ENCODE data around the gene APLNR.

APLNR gene

DNA sequence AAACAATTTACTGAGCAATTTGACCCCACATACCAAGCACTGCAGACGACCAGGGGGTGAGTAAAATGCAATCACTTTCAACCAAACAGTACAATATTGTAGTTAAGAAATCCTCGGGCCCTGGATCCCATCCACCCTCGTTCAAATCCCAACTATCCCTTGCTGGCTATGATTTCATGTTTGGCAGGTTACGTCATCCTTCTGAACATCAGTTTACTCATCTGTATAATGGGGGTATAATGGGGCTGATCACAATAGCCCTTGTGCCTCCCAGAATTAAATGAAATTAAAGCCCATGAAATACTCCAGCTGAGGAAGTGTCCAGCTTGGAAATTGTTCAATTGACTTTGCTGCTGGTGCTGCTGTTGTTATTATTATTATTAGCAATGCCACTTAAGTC is 20.6 kb downstream of the APLNR start:
- DNase-seq: no peak

DNA sequence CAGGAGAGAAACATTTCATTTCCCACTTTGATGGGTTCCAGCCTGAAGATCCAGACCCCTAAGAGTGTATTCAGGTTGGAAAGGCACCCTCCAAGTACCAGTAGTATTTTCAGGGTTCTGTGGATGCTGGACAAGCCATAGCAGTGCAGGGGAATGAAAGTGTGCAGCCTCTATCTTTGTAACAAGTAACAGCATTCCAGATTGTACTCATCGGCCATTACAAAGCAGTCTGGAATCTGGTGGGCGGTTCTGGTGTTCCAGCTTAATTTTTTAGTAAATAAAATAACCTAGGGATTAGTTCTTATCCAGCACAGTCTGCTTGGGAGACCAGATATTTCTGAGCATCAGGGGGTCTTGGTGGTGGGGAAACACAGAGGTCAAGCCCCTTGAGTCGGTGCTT is 22.6 kb downstream of the APLNR start:
- peak; percentile 81 for DNase-seq

DNA sequence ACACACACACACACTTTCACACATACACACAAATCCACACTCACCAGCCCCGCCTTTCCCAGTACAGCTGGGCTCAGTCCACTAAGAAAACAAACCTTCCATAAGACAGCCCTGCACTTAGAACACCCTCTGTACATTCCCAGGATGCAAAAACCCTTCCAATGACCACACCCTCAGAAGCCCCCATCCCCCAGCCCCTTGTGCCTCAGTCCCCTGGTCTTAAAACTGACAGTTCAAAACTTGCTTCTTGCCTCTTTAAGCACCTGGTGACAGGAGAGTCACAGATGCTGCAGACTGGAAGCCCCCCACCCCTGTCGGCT is 23.0 kb downstream of the APLNR start:
- DNase-seq: peak; percentile 46

- no peak for DNase-seq
Observed at GRCh38 chr11:57213342-57214097, 23.5 kb downstream of the APLNR start.

- no peak for DNase-seq
Observed at GRCh38 chr11:57210781-57211180, 26.3 kb downstream of the APLNR start.

DNA sequence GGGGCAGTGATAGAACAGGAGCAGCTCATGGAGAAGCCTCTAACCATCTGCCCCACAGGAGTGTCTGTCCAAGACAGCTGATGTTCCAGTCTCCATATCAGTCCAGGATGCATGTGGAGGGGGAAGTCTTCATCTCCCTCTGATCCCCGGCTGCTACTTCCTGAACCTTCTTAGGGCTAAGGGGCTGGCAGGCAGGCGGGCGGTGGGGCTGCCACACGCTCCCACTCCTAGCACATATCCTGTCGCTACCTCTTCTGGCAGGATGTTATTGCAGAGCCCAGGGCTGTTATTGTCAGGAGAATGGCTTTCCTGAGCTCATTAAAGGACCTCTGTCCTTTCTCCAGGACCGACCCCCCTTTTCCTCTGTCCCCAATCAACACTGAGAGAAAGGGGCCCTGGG is 29.9 kb downstream of the APLNR start:
- no peak for DNase-seq

- DNase-seq: peak; percentile 65
Observed at GRCh38 chr11:57205041-57205641, 31.9 kb downstream of the APLNR start.

DNA sequence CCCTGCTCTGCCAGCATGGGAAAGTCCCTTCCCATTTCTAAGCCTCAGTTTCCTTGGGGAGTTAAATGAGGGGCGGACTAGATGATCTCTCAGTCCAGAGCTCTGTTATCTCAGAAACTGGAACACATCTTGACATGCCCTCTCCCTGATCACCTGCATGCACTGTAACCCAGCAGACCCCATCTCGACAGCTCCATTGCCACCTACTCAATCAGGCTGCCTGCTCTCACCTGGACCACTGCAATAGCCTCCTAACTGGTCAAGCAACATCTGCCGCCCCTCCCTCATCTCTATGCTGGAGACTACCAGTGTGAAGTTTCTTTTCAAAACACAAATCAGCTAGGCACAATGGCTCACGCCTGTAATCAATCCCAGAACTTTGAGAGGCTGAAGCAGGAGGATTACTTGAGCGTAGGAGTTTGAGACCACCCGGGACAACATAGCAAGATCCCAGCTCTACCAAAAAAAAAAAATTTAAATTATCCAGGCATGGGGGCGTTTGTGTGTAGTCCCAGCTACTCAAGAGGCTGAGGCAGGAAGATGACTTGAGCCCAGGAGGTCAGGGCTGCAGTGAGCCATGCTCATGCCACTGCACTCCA is 33.1 kb downstream of the APLNR start:
- no peak for DNase-seq

- DNase-seq: peak; percentile 39
Observed at GRCh38 chr11:57203359-57203758, 33.7 kb downstream of the APLNR start.

GRCh38 chr11:57202281-57202680 is 34.8 kb downstream of the APLNR start:
- no peak for DNase-seq

GRCh38 chr11:57200917-57201316 is 36.1 kb downstream of the APLNR start:
- no peak for DNase-seq

GRCh38 chr11:57199330-57199729 is 37.7 kb downstream of the APLNR start:
- DNase-seq: no peak

GRCh38 chr11:57197762-57198161 is 39.3 kb downstream of the APLNR start:
- DNase-seq: no peak

DNA sequence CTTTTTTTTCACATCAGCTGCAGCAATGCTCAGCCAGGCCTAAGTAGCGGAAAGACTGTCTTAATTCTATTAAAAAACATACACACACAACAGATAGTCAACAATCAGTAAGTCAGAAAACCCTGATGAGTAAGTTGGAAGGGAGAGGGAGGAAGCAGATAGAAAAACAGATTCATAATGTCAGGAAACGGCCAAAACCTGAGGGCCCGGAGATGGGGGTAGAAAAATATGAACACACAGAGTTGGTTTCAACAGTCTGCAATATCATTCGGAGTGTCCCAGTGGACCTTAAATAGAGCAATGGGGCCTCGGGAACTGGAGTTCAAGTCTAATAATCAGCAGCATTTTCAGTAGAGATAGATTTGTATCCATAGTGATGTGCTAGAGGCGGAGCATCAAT is 40.5 kb downstream of the APLNR start:
- no peak for DNase-seq

DNA sequence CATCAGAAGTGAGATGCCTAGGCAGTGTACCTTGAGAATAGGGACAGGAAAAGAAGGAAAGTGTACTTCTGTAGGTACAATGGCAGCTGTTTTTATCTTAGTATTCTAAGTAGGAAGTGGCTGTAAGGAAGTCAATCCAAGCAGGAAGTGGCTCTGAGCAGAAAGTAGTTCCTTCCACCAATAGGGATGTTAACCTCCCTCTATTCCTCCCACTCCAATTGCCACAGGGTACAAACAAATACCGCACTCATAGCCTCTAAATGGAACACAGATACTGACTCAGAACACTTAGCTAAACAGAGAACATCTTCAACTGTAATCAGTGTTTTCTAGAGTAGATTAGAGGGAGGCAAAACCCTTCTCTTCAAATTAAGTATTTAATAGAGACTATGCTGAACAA is 44.7 kb downstream of the APLNR start:
- DNase-seq: no peak

DNA sequence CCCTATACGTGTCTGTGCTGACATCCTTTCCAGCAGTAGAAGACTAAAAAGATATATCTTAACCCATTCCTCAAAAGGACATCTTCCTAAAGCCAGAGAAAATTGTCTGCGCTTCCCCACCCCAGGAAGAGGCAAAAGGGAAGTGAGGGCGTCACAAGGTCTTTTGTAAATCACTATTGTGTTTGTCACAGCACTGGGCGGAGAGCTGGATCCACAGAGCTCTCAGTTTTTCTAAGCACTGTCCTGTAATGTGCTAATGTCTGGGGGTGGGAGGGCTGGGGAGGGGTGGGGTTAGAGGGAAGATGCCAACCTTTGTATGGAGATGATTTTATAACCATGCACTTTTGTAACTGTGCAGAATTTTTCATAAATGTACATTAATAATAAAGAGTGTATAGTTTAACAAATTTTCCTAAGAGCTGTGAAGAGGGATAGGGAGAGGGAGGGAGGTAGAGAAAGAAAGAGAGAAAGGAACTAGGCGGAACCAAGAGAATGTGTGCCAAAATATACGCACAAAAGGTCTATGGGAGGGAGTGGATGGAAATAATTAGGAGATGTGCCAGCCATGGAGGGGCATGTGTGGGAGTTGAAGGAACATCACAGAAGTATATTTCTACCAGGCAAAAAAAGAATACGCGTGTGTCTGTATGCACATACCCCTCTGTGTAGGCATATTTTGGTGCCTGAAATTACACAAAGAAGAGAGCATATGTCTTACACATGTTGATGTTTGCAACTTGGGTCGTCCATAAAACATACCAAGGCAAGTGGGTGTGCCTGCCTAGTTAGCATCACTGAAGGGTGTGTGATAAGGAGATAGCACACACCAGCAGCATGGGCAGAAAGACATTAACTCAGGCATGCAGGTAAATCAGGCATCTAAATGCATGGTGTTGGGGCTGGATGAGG is 45.5 kb downstream of the APLNR start:
- DNase-seq: no peak

DNA sequence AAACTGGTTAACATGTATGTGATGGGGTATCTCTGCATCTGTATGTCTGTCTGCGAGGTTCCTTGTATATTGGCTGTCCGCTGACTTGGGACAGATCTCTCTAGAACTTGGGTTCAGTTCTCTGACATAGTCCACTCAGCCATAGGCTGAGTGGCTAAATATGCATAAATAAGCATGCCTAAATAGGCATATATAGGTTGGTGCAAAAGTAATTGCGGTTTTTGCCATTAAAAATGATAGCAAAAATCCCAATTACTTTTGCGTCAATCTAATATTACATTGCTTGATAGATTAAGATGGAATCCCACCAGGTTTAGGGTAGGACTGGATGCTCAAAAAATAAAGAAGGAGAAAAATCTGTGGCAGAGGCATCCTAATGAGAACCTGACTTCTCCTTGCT is 46.5 kb downstream of the APLNR start:
- no peak for DNase-seq
